CD1c-positive myeloid dendritic cell (primary cell): ENCODE results near the gene REN.

Experiments used
- DNase-seq: peaks from one replicate; pipeline ENCODE4 v3.0.0-alpha.2; 2016; ENCODE audit errors: extremely low spot score

The REN gene

GRCh38 chr1:204108312-204109141, 57.6 kb downstream of the REN start:
- no peak for DNase-seq

- DNase-seq, result no peak
Measured at GRCh38 chr1:204107892-204108291, 58.2 kb downstream of the REN start.

- DNase-seq, result no peak
Measured at GRCh38 chr1:204106825-204107224, 59.3 kb downstream of the REN start.

GRCh38 chr1:204105131-204105515, 61.0 kb downstream of the REN start:
- no peak for DNase-seq
